Measurements from ENCODE around the gene MED16.

Gene MED16

DNA sequence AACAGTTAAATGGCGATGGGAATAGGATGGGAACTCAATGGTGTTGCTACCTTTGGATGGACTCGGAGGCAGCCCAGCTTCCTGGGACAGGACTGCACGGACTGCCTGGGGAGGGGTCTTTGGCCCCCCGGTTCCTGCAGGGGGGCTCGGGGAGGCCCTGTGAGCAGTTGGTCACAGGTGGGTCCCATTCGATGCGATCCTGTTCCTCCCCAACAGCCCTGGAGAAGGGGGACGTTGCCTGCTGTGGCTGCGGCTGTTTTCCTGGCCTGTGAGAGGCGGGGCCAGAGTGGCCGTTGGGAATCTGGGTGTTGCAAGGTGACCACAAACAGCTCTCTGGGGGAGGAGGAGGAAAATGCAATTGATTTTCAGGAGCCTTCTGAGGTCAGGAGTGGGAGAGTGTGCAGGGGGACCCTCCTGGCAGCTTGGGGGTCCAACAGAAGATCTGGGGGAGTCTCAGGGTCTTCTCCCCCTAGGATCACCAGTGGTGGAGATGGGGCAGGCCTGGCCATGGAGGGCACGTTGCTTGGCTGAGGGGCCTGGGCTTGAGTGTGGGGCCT, 69.3 kb downstream of the MED16 start:
- TF ChIP-seq TAF1 (IDR thresholded peaks at IDR 0.05; ENCODE audit: borderline replicate concordance, insufficient read depth, low read length): no peak
- no peak for TF ChIP-seq FOXP2 (optimal IDR thresholded peaks at IDR 0.05; ENCODE audit: borderline replicate concordance, extremely low read depth, extremely low read length, insufficient read depth)
- no peak for TF ChIP-seq SIN3A (IDR thresholded peaks at IDR 0.05; ENCODE audit: borderline replicate concordance, insufficient read depth, low read length)
- TF ChIP-seq POLR2AphosphoS5 (IDR thresholded peaks at IDR 0.05; ENCODE audit: low read depth, low read length): no peak
- TF ChIP-seq, protein P1, sequence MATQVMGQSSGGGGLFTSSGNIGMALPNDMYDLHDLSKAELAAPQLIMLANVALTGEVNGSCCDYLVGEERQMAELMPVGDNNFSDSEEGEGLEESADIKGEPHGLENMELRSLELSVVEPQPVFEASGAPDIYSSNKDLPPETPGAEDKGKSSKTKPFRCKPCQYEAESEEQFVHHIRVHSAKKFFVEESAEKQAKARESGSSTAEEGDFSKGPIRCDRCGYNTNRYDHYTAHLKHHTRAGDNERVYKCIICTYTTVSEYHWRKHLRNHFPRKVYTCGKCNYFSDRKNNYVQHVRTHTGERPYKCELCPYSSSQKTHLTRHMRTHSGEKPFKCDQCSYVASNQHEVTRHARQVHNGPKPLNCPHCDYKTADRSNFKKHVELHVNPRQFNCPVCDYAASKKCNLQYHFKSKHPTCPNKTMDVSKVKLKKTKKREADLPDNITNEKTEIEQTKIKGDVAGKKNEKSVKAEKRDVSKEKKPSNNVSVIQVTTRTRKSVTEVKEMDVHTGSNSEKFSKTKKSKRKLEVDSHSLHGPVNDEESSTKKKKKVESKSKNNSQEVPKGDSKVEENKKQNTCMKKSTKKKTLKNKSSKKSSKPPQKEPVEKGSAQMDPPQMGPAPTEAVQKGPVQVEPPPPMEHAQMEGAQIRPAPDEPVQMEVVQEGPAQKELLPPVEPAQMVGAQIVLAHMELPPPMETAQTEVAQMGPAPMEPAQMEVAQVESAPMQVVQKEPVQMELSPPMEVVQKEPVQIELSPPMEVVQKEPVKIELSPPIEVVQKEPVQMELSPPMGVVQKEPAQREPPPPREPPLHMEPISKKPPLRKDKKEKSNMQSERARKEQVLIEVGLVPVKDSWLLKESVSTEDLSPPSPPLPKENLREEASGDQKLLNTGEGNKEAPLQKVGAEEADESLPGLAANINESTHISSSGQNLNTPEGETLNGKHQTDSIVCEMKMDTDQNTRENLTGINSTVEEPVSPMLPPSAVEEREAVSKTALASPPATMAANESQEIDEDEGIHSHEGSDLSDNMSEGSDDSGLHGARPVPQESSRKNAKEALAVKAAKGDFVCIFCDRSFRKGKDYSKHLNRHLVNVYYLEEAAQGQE (IDR thresholded peaks at IDR 0.05; ENCODE audit: insufficient read depth in 1 of 2, low read depth in 2 of 2, low read length in 2 of 2): no peak

DNA sequence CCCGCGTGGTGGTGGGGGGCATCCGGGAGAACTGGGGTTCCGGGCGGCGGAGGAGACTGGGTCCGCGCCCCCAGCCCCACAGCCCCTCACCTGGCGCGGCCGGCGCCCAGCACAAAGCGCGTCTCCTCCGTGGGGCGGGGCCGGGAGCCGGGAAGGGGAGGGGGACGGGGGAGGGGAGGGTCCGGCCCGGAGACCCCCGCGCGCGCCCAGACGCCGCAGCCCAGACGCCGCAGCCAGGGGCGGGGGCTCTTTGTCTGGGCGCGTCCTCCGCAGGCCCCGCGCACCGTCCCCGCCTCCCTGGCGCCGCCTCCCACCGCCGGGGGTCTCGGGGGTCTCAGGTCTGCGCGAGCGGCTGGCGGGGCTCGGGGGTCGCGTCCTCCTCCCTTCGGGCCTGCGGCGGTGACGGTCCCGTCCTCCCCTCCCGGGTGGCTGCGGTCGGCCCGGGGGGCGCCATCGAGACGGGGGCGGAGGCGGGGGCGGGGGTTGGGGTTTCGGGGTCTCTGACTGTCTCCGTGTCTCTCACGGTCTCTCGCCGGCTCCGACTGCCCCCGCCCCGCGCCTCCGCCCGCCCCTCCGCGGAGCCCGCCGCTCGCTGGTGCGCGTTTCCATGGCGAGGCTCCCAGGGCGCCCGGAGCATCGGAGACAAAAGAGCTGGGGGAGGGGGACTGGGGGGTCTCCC, 71.0 kb downstream of the MED16 start, which contains the start of gene PLPPR3:
PLPPR3 (minus strand) TSS at position 131 of the 679 bp plus-strand sequence. CDS start 396 bp downstream, outside the sequence.
- TF ChIP-seq FOXP2 (optimal IDR thresholded peaks at IDR 0.05; ENCODE audit: borderline replicate concordance, extremely low read depth, extremely low read length, insufficient read depth) (no peak), TAF1 (IDR thresholded peaks at IDR 0.05; ENCODE audit: borderline replicate concordance, insufficient read depth, low read length) (no peak), POLR2AphosphoS5 (IDR thresholded peaks at IDR 0.05; ENCODE audit: low read depth, low read length) (no peak), SIN3A (IDR thresholded peaks at IDR 0.05; ENCODE audit: borderline replicate concordance, insufficient read depth, low read length) (no peak)
- TF ChIP-seq, protein P1 (IDR thresholded peaks at IDR 0.05; ENCODE audit: insufficient read depth in 1 of 2, low read depth in 2 of 2, low read length in 2 of 2): no peak

DNA sequence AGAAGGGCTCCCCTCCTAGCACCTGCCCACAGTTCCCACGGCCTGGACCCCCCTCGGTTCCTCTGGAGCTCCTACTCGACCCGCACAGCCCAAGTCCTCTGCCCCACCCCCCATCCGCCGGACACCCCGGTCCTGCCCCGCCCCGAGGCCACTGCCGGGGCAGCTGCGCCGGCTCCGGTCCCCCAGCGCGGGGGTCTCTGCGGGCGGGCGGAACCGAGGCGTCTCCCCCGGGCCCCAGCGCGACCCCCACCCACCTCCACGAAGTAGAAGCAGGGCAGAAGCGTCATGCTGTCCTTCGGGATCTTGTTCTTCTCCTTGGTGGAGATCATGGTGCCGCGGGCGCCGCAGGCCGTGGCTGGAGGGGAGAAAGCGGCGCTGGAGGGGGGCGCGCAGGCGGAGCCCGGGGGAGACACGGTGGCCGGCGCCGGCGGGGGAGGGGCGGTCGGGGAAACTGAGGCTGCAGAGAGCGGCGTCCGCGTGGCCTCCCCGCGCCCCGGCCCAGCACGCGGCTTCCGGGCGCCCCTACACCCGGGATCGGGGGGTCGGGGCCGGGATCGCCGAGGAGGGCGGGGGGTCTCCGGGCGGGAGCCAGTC, 71.7 kb downstream of the MED16 start:
- TF ChIP-seq, protein P1 (IDR thresholded peaks at IDR 0.05; ENCODE audit: insufficient read depth in 1 of 2, low read depth in 2 of 2, low read length in 2 of 2): no peak
- no peak for TF ChIP-seq FOXP2 (optimal IDR thresholded peaks at IDR 0.05; ENCODE audit: borderline replicate concordance, extremely low read depth, extremely low read length, insufficient read depth)
- no peak for TF ChIP-seq POLR2AphosphoS5 (IDR thresholded peaks at IDR 0.05; ENCODE audit: low read depth, low read length)
- TF ChIP-seq SIN3A (IDR thresholded peaks at IDR 0.05; ENCODE audit: borderline replicate concordance, insufficient read depth, low read length): no peak
- no peak for TF ChIP-seq TAF1 (IDR thresholded peaks at IDR 0.05; ENCODE audit: borderline replicate concordance, insufficient read depth, low read length)

All from PFSK-1 (cell line).